ENCODE data around the gene CD300LF. TPM values are rescaled to one million over a fixed set of nuclear protein-coding genes. Genes with fewer than 3 reads are reported as not detected.

Gene CD300LF
- total and polyA plus RNA-seq, 10 donors, result 13.1 to 45.8 (median 30.9) TPM

- 85 to 89% (median 86%) methylated on average over 9 of the region's 9 CpGs for WGBS, 5 donors
- H3K27me3 ChIP-seq (replicated peaks in 1 of 7), result peaks cover 0 to 19% (median 0%) of the 10 kb centered on the region in 7 donors
- H3K9me3 ChIP-seq, result no peaks in the 10 kb centered on the region
- no peak for TF ChIP-seq POLR2AphosphoS5 (IDR thresholded peaks at IDR 0.05)
- TF ChIP-seq POLR2A (IDR thresholded peaks at IDR 0.05), result no peak
- no peak for TF ChIP-seq CTCF (IDR thresholded peaks at IDR 0.05 in 8 of 11, conservative IDR thresholded peaks at IDR 0.05 in 3 of 11)
- intact Hi-C loops (cut with DNase I; ENCODE audit: low total_unique reads), result loop anchor here (5.0 kb wide), 2 partner anchors 39 to 124 kb away; no protein-coding TSS in a partner anchor
- DNase-seq, result peak; percentile 76
- H3K36me3 ChIP-seq, result no peaks in the 10 kb centered on the region
- peaks cover 59 to 100% (median 96%) of the 10 kb centered on the region in 6 donors for H3K4me1 ChIP-seq
- H3K4me3 ChIP-seq, result peak overlapping the region in 1 of 8 donors; percentile 50
- peak overlapping the region; percentile 74 to 94 (median 85) for H3K27ac ChIP-seq
Measured at GRCh38 chr17:74742978-74743545, 30.3 kb upstream of the CD300LF start.

GRCh38 chr17:74742153-74742515, 29.4 kb upstream of the CD300LF start:
- intact Hi-C loops (cut with DNase I; ENCODE audit: low total_unique reads), result loop anchor here (5.0 kb wide), 2 partner anchors 40 to 125 kb away; no protein-coding TSS in a partner anchor
- H3K4me3 ChIP-seq, result peak overlapping the region in 3 of 8 donors; percentile 7 to 50 (median 16)
- peaks cover 57 to 100% (median 96%) of the 10 kb centered on the region in 6 donors for H3K4me1 ChIP-seq
- TF ChIP-seq POLR2AphosphoS5 (IDR thresholded peaks at IDR 0.05) (peak; percentile 48 to 79 (median 76)), CTCF (IDR thresholded peaks at IDR 0.05 in 8 of 11, conservative IDR thresholded peaks at IDR 0.05 in 3 of 11) (peak in 1 of 11 experiments; percentile 22), POLR2A (IDR thresholded peaks at IDR 0.05) (no peak)
- peaks cover 0 to 28% (median 0%) of the 10 kb centered on the region in 7 donors for H3K27me3 ChIP-seq (replicated peaks in 1 of 7)
- peak overlapping the region; percentile 74 to 94 (median 85) for H3K27ac ChIP-seq
- WGBS, 5 donors, result 0 to 19% (median 7%) methylated on average over 3 to 4 of the region's 4 CpGs
- H3K9me3 ChIP-seq, result no peaks in the 10 kb centered on the region
- no peaks in the 10 kb centered on the region for H3K36me3 ChIP-seq
- DNase-seq, result peak; percentile 94

- Histone ChIP-seq H3K36me3 (no peaks in the 10 kb centered on the region), H3K4me3 (peak overlapping the region in 1 of 8 donors; percentile 11), H3K27me3 (replicated peaks in 1 of 7) (peaks cover 0 to 39% (median 0%) of the 10 kb centered on the region in 7 donors), H3K4me1 (peaks cover 53 to 100% (median 98%) of the 10 kb centered on the region in 6 donors), H3K9me3 (no peaks in the 10 kb centered on the region), H3K27ac (peak overlapping the region; percentile 74 to 94 (median 85))
- intact Hi-C loops (cut with DNase I; ENCODE audit: low total_unique reads), result loop anchor here (5.0 kb wide), 2 partner anchors 41 to 126 kb away; no protein-coding TSS in a partner anchor
- 75 to 92% (median 80%) methylated on average over 14 to 17 of the region's 17 CpGs for WGBS, 5 donors
- TF ChIP-seq POLR2AphosphoS5 (IDR thresholded peaks at IDR 0.05) (no peak), CTCF (IDR thresholded peaks at IDR 0.05 in 8 of 11, conservative IDR thresholded peaks at IDR 0.05 in 3 of 11) (no peak), POLR2A (IDR thresholded peaks at IDR 0.05) (no peak)
- peak; percentile 80 for DNase-seq
Measured at GRCh38 chr17:74740641-74741387, 28.1 kb upstream of the CD300LF start.

- H3K4me1 ChIP-seq, result peaks cover 51 to 100% (median 94%) of the 10 kb centered on the region in 6 donors
Measured at GRCh38 chr17:74740173-74740572, 27.4 kb upstream of the CD300LF start.

More at GRCh38 chr17:74740173-74740572, 27.4 kb upstream of the CD300LF start:
- H3K27me3 ChIP-seq (replicated peaks in 1 of 7), result peaks cover 0 to 39% (median 0%) of the 10 kb centered on the region in 7 donors
- DNase-seq, result peak; percentile 66
- H3K36me3 ChIP-seq, result no peaks in the 10 kb centered on the region
- no peaks in the 10 kb centered on the region for H3K9me3 ChIP-seq
- intact Hi-C loops (cut with DNase I; ENCODE audit: low total_unique reads), result loop anchor here (5.0 kb wide), 2 partner anchors 42 to 127 kb away; no protein-coding TSS in a partner anchor
- WGBS, 5 donors, result 39 to 82% (median 60%) methylated on average over 6 of the region's 6 CpGs
- TF ChIP-seq POLR2AphosphoS5 (IDR thresholded peaks at IDR 0.05), result no peak
- TF ChIP-seq POLR2A (IDR thresholded peaks at IDR 0.05), result no peak
- no peak for TF ChIP-seq CTCF (IDR thresholded peaks at IDR 0.05 in 8 of 11, conservative IDR thresholded peaks at IDR 0.05 in 3 of 11)
- peak overlapping the region in 1 of 8 donors; percentile 11 for H3K4me3 ChIP-seq
- H3K27ac ChIP-seq, result peak overlapping the region in 6 of 8 donors; percentile 82 to 94 (median 88)
